Motor neuron (in vitro differentiated cells): Measurements from ENCODE around the gene P3H2. TPM values are rescaled to one million over a fixed set of nuclear protein-coding genes. Genes with fewer than 3 reads are reported as not detected.
"Not testable (repeated sequence)": the region's sequence is repeated elsewhere in the genome, so short reads cannot be mapped to it uniquely, and the experiment has no call there.

Experiments
- ATAC-seq, 8 experiments: fragments of 200-7000 bp; cut with Tn5 transposase; replicated peaks in 6 of 8; 2 replicates each; pipeline ENCODE4 v1.8.0; 2021; ENCODE audit warnings: mild to moderate bottlenecking in 8 of 8, moderate library complexity in 8 of 8
- H3K27ac ChIP-seq, 2 donors: fragments of 250-450 bp; sonication (Bioruptor Pico); 2 replicates each; pipeline ENCODE4 v1.9.0; 2021; ENCODE audit warnings: antibody characterized with exemption in 2 of 2, mild to moderate bottlenecking in 2 of 2, moderate library complexity in 1 of 2
- H3K4me1 ChIP-seq, 2 donors: fragments of 250-450 bp; sonication (Bioruptor Pico); replicated peaks in 1 of 2; 2 replicates each; pipeline ENCODE4 v1.6.1; 2021; ENCODE audit warnings: antibody characterized with exemption in 2 of 2, mild to moderate bottlenecking in 2 of 2, moderate library complexity in 1 of 2
- H3K4me3 ChIP-seq, 5 donors: fragments of 250-450 bp; sonication (Bioruptor Pico); 2 replicates each; pipeline ENCODE4 v1.9.0; 2021; ENCODE audit warnings: antibody characterized with exemption in 5 of 5, mild to moderate bottlenecking in 5 of 5, moderate library complexity in 4 of 5
- WGBS, 10 experiments: fragments of 450-650 bp; shearing (Covaris generic); methylation state at CpG; one replicate each; pipeline ENCODE4 v1.0.0; 2022; 5-methylcytosine and 5-hydroxymethylcytosine counted together
- in situ Hi-C, 9 experiments: fragments of 400-800 bp; cut with MboI; loops; one replicate each; pipeline ENCODE4 v1.15.0; 2021; ENCODE audit warnings: low sequenced_read_pairs in 9 of 9, low pct_unique_long_range_greater_than_20kb in 2 of 9; ENCODE audit not compliant: unreplicated experiment in 9 of 9
- total RNA-seq, 8 experiments: library from RNA; unstranded; fragments of 300-600 nt; gene quantifications; 2 replicates each; pipeline versions ENCODE4 v1.2.3 to v1.2.4, GENCODE V29; 2022

The P3H2 gene
- total RNA-seq, 8 experiments from 2014 or later: 0.76 to 58.2 (median 1.5) TPM; not detected in 1

DNA sequence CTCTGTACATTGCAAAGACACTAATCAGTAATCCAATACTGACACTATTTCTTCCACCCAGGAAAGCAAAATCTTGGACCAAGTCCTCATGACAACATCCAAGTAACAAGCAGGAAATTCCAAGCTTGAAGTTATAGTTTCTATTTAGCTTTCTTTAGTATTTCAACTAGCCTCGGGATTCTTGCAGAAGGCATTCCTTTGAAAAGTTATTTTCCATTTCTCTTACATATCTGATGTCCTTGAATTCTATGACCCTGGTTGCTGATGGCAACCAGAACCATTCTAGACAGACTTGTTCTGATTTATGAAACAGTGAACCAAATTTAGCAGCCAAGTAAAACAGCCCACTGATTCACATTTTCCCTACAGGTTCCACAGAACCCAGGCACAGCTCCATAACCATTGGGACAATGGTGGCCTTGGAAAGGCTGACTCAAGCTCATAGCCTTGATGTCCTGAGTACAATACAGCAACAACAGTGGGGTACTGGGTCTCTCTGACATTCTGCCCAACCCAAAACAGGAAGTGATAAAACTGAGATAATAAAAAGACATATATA lies 26.5 kb downstream of the P3H2 start:
- ATAC-seq: peak in 1 of 8 experiments; percentile 74
- Histone ChIP-seq H3K27ac (no peak overlapping the region), H3K4me1 (no peaks in the 10 kb centered on the region), H3K4me3 (no peak overlapping the region)
- 0 to 100% (median 29%) methylated on average over 1 of the region's 1 CpG; no CpG with 5 or more reads in 2 of the 10 experiments for WGBS, 10 experiments
- in situ Hi-C loops: no loop called here

DNA sequence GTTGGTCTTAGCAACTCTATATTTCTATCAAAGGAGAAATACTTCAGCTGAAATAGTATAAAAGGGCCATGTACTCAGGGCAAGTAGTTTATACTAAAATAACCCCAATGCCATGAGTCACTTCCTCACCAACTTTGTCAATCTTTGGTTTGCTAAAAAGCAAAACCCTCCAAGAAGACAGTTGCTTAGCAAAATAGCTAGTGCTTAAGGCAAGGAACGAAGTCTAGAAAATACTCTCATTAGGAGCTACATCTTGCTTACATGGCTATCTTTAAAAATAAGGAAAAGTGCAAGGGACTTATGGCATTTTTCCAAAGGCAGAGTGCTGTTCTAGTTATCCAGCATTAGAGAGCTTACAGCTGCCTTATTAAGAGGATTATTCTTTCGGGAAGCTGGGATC lies 28.4 kb downstream of the P3H2 start:
- in situ Hi-C loops: no loop called here
- H3K4me3 ChIP-seq: no peak overlapping the region
- ATAC-seq: no peak
- H3K4me1 ChIP-seq: no peaks in the 10 kb centered on the region
- no peak overlapping the region for H3K27ac ChIP-seq
- WGBS, 10 experiments: 0 to 100% (median 84%) methylated on average over 1 to 2 of the region's 2 CpGs

DNA sequence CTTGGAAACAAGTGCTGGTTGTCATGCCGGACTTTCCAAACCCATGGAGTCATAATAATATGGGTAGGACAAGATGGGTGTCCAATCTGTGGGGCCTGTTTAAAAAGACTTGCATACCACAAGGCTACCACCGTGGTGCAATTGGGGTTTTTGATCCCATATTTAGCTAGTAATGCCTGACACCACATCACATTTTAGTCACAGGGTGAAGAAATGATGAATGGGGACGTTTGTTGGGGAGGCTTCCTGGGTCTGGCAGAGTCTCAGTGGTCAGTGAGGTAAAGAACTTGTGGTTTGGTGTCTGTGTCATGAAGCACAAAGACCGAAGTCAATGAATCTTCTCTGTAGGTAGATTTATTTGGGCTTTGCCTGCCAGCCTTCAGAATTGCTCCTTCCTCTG lies 31.0 kb downstream of the P3H2 start:
- ATAC-seq: no peak

DNA sequence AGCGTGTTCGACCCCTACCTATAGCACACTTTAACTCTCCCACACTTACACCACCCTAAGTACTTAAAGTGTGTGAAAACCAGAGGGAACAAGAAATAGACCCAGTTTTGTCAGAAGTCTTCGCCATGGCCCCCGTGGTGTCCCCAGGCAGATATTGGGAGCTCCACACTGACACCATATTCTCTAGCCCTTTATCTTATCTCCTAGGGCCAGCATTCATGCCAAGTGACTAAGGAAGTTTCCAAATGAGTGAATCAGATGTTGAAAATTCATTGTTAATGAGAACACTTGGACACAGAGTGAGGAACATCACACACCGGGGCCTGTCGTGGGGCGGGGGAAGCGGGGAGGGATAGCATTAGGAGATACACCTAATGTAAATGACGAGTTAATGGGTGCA lies 31.8 kb downstream of the P3H2 start:
- WGBS, 10 experiments: 69 to 100% (median 94%) methylated on average over 2 to 7 of the region's 9 CpGs; no CpG with 5 or more reads in 3 of the 10 experiments
- Histone ChIP-seq H3K4me1 (no peaks in the 10 kb centered on the region), H3K4me3 (no peak overlapping the region), H3K27ac (no peak overlapping the region)
- in situ Hi-C loops: no loop called here
- no peak for ATAC-seq

More for the DNA sequence above, 31.0 kb downstream of the P3H2 start:
- in situ Hi-C loops: no loop called here
- Histone ChIP-seq H3K4me1 (no peaks in the 10 kb centered on the region), H3K27ac (no peak overlapping the region), H3K4me3 (no peak overlapping the region)
- 12 to 100% (median 93%) methylated on average over 1 to 4 of the region's 4 CpGs; no CpG with 5 or more reads in 3 of the 10 experiments for WGBS, 10 experiments

DNA sequence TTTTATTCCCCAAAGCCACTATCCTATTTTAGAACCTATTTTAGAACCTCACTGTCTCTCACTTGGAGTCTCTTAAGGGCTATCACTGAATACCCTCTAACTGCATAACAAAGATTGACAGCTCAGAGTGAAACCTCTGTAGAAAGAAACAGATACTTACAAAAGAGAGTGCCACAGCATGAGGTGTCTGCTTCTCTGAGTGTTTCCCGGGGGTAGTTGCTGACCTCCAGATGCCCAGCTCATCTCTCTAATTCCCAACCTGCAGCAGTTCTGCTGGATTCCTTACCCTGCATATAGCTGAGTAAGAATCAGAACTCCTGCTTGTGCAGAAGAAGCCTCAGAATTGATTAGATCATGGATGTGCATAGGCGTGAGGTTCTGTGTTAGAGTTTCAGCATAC lies 34.5 kb downstream of the P3H2 start:
- in situ Hi-C loops: no loop called here
- Histone ChIP-seq H3K4me1 (peaks cover 0 to 6% of the 10 kb centered on the region in 2 donors), H3K27ac (no peak overlapping the region), H3K4me3 (no peak overlapping the region)
- no peak for ATAC-seq
- WGBS, 10 experiments: 41 to 100% (median 68%) methylated on average over 1 to 2 of the region's 2 CpGs; no CpG with 5 or more reads in 6 of the 10 experiments

DNA sequence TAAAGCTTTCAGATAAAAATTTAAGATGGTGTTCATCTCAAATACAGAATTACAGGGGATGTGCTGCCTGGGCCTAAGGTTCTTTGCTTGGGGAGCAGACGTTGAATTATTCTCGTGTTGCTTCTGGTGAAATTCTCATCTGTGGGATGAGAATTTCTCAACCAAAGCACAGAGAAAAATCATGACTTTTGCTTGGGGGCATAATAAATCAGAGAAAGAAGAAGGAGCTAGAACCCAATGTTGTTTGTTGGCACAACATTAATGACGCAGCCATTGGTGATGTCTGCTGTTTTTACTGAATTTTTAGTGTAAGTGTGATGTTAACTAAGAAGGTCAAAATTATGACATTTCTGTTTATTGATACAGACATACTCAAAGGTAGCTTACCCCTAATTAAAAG lies 35.7 kb downstream of the P3H2 start:
- ATAC-seq: no peak
- in situ Hi-C loops: no loop called here
- Histone ChIP-seq H3K4me1 (peaks cover 0 to 6% of the 10 kb centered on the region in 2 donors), H3K4me3 (no peak overlapping the region), H3K27ac (no peak overlapping the region)
- 0 to 100% (median 71%) methylated on average over 1 to 3 of the region's 3 CpGs for WGBS, 10 experiments

DNA sequence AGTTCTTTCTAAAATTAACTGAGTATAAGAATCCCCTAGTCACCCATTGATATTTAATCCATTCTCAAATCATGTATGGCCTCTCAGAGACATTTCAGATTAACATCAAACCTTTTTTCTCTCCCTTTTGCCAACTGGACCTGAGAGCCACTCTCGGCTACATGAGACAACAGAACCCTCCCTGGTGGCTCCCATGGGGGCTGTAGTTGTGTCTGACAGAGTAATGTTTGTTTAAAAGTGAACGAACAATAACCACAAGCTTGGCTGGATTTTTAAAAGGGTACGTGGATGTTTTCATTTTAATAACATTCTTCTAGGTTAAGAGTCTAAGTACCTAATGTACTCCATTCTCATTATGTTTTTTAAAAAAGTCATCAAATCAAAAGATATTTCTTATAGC lies 37.1 kb downstream of the P3H2 start:
- peaks cover 0 to 9% of the 10 kb centered on the region in 2 donors for H3K4me1 ChIP-seq
- H3K4me3 ChIP-seq: no peak overlapping the region
- in situ Hi-C loops: no loop called here
- no peak overlapping the region for H3K27ac ChIP-seq
- ATAC-seq: no peak
- 17 to 67% (median 50%) methylated on average over 1 to 3 of the region's 3 CpGs; no CpG with 5 or more reads in 2 of the 10 experiments for WGBS, 10 experiments

DNA sequence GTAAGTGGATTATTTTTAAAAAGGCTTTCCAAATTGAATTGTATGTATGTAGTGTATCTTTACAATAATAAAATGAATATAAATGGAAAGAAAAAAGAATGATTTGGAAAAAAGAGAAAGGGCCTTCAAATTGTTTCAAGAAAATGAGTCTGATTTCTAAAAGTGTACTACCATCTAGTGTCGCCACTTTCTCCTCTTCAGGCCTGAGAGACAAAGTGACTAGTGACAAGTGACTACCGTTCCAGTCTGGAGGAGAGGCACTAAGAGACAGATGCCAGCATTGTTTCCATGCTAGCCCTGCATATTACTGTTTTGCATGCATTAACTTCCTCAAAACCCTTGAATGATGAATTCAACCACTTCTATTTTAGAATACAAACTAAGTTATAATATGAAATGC lies 39.3 kb downstream of the P3H2 start:
- Histone ChIP-seq H3K4me3 (no peak overlapping the region), H3K4me1 (peaks cover 12 to 26% of the 10 kb centered on the region in 2 donors), H3K27ac (no peak overlapping the region)
- in situ Hi-C loops: no loop called here
- ATAC-seq: peak in 1 of 8 experiments; percentile 27
- 58 to 100% (median 83%) methylated on average over 1 to 2 of the region's 2 CpGs; no CpG with 5 or more reads in 2 of the 10 experiments for WGBS, 10 experiments

DNA sequence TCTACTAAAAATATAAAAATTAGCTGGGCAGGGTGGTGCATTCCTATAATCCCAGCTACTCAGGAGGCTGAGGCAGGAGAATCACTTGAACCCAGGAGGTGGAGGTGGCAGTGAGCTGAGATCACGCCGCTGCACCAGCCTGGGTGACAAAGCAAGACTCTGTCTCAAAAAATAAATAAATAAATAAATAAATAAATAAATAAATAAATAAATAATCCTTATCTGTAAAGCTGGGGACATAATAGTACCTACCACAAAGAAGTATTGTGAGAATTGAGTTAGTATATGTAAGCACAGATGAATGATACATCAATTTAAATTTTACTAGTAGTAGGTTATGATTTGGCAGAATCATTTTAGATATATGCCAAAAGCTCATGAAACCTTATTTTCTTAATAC lies 41.5 kb downstream of the P3H2 start:
- H3K4me3 ChIP-seq, H3K27ac ChIP-seq, in situ Hi-C loops, ATAC-seq: not testable (repeated sequence)
- H3K4me1 ChIP-seq: peaks cover 16 to 28% of the 10 kb centered on the region in 2 donors
- 94 to 100% (median 100%) methylated on average over 2 of the region's 2 CpGs; no CpG with 5 or more reads in 4 of the 10 experiments for WGBS, 10 experiments

DNA sequence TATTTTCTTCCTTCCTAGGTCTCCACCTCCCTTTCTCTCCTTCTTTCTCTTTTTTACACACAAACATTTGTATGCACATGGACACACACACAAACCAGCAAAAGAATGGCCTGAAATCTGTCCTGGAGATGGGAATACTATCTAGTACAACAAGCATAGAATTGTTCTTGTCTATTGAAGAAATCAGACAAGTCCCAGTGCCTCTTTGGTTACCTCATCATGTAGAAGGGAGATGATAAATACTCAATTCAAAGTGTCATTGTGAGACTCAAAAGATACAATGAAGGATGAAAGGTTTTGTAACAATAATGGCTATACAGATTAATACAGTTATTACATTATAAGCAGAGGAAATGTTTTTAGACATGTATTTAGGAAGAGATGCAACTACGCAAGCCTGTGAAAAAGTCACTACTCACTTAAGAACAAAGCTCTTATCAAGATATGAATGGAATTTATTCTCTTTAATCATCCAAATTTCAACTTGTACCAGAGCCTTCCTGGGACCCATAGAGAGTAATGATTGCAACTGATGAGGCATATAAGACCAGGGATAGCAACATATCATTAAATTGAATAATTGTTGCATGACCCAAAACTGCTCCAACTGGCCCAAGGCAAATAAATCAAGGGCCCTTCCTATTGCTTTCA lies 43.2 kb downstream of the P3H2 start:
- Histone ChIP-seq H3K27ac (peak overlapping the region in 1 of 2 donors; percentile 28), H3K4me1 (peaks cover 19 to 30% of the 10 kb centered on the region in 2 donors), H3K4me3 (no peak overlapping the region)
- in situ Hi-C loops: no loop called here
- peak in 5 of 8 experiments; percentile 45 to 54 (median 51) for ATAC-seq
- WGBS, 10 experiments: 17 to 100% (median 60%) methylated on average over 1 of the region's 1 CpG; no CpG with 5 or more reads in 3 of the 10 experiments

DNA sequence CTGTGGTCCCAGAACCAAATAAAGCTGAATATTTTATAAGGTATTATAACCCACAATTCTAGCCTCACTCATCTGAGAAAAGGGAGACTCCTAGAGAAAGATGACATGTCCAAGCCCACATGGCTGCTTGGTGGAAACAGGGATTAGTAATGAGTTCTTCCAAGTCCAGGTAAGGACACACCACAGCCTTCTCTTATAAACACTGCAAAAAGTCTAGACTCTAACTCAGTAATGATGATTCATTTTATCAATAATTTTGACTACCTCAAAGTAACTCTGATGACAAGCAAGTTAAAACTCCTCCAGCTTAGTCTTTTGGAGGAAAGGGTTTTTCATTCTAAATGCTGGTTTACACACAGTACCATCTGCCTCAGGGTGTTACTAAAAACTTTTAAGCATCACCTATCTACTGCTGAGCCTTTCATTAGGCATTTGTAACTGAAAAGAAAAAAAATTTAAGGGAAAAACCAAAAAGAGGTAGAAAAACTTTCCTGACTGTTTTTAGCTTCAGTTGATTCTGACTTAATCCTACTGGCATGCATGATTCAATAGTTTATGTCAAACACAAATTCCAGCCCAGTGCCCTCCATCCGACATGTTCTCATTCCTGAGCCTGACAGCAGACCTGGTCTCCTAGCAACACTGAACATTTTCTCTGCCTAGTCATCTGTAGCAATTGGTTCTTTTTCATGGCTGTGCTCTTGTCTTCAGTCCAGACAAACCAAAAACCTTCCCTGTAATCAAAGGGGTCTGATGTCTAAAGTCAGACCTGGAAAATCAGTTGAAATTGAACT lies 43.9 kb downstream of the P3H2 start:
- peak overlapping the region in 1 of 2 donors; percentile 28 for H3K27ac ChIP-seq
- in situ Hi-C loops: no loop called here
- ATAC-seq: peak in 7 of 8 experiments; percentile 96 to 98 (median 97)
- H3K4me1 ChIP-seq: peaks cover 19 to 30% of the 10 kb centered on the region in 2 donors
- H3K4me3 ChIP-seq: no peak overlapping the region
- 0 to 27% (median 0%) methylated on average over 1 of the region's 1 CpG; no CpG with 5 or more reads in 3 of the 10 experiments for WGBS, 10 experiments

DNA sequence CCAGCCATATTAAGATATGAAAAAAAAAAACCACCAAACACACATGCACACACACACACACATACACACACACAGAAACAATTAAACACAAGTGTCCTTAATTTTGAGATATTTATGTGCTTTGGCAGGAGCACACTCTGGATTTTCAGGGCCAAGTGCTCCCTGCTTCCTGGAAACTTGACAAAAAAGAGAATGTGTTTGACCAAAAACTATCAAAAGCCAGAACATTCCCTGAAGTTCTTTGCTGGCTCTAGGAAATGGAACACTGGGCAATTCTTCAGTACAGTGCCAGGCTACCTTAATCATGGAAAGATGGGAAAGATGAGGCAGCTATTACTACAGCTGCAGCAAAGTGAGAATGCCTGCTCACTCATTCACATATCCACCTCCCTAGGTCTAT lies 44.6 kb downstream of the P3H2 start:
- no peak overlapping the region for H3K27ac ChIP-seq
- no peak overlapping the region for H3K4me3 ChIP-seq
- no peak for ATAC-seq
- peaks cover 19 to 30% of the 10 kb centered on the region in 2 donors for H3K4me1 ChIP-seq
- in situ Hi-C loops: no loop called here

DNA sequence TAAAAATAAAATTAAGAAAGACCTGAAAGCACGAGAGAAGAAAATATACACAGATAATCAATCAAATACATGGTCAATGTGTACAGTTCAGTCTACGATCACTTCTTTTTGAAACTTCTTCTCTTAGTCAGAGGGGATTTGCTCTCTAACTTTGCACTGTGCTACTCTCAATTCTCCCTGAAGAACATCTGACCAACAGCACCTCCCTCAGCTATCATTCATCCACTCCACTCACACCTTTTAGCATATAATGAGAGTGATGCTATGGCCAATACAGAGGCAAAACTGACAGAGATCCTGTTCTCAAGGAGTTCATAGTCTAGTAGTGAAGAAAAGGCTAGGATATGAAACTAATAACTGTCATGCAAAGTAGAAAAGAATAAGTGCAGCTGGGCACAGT lies 45.9 kb downstream of the P3H2 start:
- Histone ChIP-seq H3K4me1 (peaks cover 19 to 39% of the 10 kb centered on the region in 2 donors), H3K4me3 (no peak overlapping the region), H3K27ac (no peak overlapping the region)
- in situ Hi-C loops: no loop called here
- no peak for ATAC-seq
- 75 to 100% (median 89%) methylated on average over 1 to 2 of the region's 2 CpGs; no CpG with 5 or more reads in 1 of the 10 experiments for WGBS, 10 experiments
